Activated CD8-positive, alpha-beta memory T cell treated with anti-CD3 and anti-CD28 coated beads for 1 hour (primary cell): ENCODE measurements around the gene GPC6.

Experiments used
- DNase-seq, 2 donors: peaks; one replicate each; pipeline ENCODE4 v3.0.0-alpha.2; 2020; ENCODE audit warnings: low read depth in 1 of 2; ENCODE audit errors: extremely low read depth in 1 of 2

The GPC6 gene

DNA sequence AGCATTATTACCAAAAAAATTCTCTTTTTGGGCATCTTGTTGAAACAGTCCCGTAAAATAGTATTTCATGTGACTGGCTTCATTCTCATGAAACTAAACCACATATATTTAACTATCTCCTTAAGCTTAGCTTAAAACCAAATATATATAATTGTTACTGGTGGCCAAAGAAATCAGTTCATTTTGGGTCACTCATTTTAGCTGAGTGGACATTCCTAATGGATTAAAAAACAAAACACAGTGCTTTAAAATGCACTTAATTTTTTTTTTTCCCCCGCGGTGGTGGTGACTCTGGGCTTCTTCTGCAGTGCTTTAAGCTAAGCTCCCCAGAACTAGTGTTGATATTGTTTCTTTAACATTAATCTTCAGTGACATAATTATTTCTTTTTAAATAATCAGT, 540.1 kb downstream of the GPC6 start:
- no peak for DNase-seq

DNA sequence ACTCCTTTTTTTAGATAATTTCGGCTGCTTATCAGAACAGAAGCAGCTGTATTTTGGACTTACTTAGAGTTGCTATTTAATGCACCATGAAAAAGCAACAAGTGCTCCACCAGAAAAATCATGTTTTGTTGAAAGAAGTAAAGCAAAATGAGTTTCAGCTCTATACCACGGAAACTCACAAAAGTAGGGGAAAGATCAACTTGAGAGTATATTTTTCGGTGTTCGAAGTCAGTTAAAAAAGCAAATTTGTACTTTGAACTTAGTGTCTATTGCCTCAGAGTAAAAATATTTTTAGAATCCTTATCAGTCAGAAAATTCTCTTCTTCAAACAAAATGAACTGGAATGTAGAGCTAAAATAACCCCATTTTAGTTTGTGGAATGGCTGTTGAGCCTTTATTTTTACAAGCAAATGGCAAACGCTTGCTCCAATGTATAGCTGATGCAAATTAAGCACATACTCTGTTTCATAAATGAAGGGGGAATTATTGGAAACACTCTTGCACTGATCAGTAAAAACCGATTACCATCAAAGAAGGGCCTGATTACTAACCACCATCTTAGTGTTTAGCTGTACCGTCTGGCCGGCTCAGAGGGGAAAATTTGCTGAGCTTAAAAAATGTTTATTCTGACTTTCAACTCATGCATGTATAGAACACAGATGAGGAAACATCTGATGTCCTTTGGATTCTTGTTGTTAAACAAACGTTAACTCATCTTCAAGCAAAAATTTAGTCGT, 540.7 kb downstream of the GPC6 start:
- DNase-seq = no peak

DNA sequence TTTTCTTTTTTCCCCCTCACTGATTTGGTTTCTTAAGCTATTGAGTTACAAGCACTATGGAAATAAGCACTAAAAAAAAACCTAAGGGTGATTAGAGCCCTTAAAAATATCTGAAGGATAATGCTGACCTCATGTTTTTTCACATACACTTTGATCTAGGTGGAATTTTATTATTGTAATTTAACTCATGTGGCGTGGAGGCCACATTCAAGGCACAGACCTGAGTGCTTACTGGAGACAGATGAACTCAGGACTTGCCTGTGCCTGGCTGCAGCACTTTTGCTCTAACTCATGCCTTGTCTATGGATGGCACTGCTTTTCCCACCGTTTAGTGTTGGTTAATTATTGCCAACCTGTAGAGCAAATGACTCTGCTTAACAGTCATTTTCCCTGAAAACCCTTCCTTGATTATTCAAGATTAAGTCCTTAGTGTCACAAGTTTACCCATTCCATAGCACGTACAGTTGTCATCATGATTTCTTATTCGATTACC, 541.4 kb downstream of the GPC6 start:
- no peak for DNase-seq

DNA sequence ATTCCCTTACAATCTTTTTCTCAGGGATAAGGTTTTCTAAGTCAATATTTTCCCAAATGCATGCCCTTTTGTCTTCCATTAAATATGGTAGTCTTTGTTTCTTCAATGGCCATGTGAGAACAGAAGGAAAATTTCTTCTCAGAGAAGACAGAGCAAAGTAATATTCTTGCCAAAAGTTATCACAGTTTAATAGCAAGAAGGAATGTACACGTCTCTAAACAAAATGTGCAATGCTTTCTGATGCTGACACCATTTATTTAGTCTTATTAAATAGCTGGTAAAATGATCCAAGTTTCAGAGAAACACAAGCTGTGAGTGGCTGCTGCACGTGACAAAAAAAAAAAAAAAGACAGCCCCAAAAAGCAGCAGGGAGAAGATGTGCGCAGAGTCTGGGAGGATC, 542.5 kb downstream of the GPC6 start:
- no peak for DNase-seq

DNA sequence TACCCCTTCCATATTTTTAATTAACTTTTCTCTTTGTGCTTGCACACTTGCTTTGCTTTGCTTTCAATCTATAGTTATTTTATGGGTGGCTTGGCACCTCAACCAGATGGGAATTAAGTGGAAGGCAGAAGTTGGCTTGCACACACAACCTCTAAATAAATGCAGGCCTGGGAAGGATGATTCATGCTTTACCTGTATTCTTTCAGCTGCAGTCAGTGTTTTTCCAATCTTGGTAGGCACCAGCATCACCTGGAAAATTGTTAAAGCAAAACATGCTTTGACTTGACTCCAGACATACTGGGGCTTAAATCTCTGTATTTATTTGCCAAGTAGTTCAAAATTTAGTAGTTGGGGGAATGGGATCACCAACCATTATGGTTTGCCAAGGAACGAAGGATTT, 543.0 kb downstream of the GPC6 start:
- no peak for DNase-seq

DNA sequence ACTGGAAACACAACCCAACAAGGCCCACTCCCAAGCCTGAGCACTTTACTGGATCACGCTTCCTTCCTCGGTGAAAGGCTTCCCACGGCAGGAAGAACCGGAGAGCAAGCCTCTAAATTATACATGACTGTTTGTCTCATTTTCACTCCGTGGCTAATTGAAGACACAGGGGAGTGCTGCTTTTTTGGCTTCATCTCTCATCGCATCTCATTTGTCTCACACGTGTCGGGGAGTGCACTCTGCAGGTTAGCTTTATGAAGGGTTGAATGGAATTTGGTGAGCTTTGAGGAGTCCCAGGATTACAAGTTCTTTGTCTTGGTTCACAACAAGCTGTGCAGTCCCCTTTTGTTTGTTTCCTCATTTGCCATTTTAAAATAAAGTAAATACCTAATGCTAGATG, 544.6 kb downstream of the GPC6 start:
- DNase-seq = no peak

DNA sequence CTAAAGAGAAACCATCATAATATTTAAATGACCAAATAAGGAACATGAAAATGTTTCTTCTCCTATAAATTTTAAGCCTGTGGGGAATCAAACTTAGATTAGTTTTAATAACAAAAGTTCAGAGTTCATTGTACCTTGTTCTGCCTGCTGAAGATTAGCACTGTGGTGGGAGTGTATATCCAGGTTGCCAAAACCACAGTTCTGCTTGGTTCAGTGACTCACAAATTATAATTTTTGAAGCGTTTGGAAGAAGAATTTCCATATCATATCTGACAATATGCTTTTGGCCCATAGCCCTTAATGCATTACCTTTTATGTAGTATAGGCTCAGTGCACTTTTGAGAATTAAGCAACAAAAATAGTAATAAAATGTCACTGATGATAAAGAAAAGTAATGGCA, 545.2 kb downstream of the GPC6 start:
- no peak for DNase-seq

DNA sequence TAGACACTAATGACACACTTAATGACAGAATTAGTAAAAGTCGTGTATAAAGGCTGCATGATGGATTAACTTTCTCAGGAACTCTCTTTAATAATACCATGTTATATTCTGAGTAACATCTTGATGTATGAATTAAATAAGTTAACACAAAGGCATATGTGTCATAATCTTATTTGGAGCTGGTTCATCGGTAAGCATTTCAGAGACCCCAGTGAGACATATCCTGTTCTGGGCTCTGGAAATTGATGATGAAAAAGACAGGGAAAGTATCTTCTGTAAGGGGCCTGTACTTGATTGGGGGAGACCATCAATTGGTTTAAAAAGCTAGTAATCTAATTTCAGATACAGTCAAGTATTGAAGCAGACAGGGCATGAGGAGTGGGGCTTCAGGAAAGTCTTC, 547.9 kb downstream of the GPC6 start:
- no peak for DNase-seq

DNA sequence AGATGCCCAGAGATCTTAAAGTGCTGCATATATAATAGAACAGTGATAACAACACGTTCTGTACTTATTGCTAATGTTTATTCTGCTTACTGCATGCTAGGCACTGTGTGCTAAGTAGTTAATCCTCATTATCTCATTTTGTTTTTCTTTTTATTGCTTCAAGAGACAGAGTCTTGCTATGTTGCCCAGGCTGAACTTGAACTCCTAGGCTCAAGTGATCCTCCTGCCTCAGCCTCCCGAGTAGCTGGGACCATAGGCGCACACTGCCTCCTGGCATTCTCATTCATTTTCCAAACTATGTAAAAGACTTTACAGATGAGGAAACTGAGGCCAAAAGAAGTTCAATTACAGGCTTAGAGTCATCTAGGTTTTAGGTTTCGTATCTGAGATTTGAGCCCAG, 548.4 kb downstream of the GPC6 start:
- DNase-seq = no peak

DNA sequence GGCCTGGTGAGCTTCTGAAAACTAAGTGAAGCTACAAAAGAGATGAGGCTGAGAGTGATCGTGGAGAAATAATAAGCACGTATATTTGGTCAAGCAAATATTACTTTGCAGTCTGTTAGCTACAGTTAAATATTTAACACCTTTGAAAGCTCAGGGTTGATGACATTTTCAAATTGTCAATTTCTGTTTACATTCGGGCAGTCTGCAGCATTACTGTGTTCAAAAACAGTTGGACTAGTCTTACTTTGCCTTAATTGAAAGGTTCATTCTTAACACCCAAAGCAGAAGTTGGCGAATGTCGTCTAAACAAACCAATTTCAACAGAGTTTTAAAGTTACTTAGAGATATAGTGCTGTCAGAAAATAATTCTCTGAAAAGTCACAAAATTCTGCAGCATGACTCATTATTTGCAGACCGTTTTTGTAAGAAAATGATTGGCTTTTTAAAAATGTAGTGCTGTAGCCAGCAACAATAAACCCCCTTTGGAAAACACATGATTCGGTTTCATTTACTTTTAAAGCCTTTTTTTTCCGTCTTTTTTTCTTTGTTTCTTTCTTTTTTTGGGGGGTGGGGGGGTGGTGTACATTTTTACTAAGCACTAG, 549.0 kb downstream of the GPC6 start:
- no peak for DNase-seq

DNA sequence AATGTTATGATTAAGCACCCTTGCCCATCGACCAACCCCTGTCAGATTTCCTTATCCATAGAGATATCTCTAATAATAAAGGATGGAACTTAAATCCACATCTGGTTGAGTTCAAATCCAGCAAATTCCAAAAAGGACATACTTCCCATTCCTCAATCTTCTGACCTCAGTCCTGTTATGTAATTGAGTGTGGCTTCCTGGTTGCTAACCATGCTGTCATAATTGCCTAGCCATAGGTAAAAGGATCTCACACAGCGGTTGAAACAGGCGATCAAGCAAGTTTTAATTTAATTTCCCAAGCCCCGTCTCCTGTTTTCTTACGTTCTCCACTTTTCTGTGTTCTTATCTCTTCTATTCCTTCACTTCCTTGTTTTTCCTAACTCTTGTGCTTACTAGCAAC, 550.3 kb downstream of the GPC6 start:
- no peak for DNase-seq

DNA sequence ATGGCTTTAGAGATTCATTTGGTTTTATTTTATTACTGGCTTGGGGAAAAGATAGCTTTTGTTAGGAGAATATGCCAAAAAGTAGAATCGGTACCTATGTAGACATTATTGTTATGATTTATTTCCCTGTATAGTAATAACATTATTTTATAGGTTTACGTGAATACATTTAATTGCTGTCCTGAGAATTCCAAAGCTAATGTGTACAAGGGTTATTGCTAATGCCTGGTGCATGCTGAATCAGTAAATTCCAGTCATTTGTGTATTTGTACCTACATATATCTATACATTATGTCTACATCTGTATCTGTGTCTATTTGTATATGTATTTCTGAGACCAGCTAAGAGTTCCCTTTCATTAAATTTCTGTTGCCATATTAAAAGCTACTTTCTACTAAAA, 550.9 kb downstream of the GPC6 start:
- no peak for DNase-seq

DNA sequence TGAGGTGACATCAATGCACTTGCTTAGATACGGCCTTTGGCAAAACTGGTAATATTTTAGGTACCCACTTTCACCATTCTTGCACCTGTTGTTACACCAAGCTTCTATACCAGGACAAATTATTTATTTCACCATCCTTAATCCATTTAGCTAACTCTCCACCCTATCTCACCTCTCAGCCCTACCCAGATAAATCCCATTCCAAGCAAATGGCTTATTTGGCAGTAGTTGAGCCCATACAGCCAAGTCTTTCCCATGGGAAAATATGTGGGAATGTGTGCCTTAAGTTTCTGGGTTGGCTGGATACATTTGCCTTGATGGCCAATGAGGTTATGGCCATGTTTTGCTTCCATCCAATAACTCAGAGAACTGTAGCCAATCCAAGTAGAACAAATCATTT, 551.9 kb downstream of the GPC6 start:
- DNase-seq = no peak

DNA sequence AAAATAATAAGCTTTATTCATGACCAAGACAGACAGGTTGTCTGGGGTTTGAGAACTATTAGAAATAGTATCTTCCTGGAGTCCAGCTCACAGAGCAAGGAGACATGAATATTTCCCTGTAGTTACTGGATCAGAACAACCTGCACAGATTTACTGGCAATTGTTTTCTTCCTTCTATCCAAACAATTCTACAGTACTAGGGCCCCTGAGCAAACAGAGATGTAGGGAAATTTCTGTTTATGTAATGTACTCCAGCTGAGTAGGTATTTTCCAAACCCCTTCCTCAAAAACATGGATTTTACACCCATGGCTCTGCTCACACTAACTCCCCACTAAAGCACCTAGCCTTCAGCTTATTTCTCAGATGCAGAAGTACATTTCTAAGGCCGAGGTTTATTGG, 557.6 kb downstream of the GPC6 start:
- no peak for DNase-seq

DNA sequence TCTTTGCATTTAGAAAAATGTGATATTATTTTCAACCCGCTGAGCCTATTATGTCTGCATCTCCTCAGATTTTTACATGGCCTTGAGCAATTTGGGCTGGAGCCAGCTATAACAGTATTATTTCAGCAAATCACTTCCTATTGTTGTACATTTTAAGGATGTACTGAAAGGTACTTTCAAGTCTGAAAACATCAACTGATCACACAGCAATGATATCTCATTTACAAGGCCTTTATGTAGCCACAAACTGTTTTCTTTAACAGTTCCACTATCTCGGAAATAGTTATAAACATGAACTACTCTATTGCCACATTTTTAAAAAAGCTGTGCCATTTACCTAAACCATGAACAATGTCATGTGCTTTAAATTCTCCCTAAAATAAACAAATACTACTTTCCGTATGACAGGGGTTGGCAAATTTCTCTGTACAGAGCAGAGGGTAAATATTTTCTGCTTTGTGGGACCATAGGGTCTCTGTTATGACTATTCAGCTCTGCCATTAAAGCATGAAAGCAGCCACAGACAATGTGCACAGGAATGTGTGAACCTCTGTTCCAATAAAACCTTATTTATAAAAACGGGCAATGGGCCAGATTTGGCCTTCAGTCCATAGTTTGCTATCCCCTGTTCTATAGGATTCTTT, 560.4 kb downstream of the GPC6 start:
- DNase-seq = no peak

DNA sequence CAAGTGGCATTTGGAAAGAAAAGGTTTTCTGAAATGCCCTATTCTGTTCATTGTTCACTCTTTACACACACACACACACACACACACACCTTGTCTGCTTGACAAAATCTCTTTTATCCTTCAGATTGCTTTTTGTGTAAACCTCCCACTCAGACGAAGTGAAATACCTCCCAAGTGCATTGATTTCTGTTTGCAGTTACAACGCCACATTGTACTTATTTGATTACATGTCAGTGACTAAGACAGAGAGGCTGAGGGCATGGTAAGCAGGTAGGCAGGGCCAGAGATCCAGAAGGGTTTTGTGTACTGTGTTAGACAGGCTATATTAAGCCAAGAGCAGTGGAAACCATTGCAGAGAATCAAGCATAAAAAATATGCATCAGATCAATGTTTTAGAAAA, 561.8 kb downstream of the GPC6 start:
- no peak for DNase-seq

DNA sequence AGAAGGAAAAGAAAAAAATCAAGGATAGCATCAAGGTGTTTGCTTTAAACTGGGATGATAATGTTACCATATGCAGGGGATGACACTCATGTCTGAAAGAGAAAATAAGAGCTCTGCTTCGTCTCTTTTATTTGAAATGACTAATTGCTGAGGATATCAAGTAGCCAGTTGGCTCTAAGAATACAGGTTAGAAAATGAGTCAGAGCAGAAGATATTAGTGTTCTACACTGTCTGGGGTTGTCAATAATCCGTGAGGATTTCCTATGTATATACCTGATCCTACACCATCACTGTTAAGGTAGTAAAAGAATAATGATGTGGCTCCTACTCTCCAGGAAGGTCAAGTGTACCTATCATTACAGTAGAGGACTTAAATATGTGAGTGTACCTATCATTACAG, 562.5 kb downstream of the GPC6 start:
- no peak for DNase-seq

DNA sequence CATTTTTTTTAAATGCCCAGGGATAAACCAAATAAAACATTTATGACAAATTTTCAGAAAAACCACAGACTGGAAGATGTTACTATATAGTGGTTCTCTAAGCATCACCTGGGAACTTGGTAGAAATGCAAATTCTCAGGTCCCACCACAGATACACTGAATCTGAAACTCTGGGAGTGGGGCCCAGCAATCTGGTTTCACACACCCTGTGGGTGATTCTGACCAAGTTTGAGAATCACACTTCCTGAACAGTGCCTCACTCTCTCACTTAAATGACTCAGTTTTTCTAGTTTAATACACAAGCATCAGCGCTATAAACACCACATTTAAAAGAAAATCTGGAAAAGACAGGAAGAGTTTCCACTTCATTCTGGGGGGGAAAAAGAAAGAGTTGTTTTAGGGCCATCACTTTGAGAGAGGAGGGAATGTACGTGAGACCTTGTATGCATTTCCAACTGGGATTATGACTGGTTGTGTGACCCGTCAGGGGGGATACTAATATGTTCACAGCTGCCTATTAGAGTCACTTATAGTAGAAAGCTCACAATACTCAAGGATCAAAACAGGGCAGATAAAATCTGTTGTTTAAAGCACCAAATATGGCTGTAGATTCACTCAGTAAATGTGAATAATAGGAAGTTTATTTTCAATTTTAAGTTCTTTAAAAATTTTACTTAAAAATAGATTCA, 567.7 kb downstream of the GPC6 start:
- no peak for DNase-seq

DNA sequence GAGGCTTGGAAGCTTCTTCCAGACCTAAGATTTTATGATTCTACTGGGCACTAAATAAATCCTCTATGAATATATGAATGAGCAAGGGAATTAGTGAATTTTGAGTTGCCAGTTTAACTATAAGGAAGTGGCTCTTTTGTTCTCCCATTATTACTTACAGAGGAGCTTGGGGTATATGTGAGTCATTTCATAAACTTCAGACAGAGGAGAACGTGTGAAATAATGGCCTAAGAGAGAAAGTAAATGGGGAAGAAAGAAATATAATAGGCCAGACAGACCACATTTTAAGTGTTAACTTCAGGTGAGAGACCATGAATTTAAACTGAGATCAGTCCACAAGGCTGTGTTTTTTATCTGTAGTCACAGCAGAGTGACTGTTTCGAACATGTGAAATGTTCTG, 570.9 kb downstream of the GPC6 start:
- DNase-seq = no peak

DNA sequence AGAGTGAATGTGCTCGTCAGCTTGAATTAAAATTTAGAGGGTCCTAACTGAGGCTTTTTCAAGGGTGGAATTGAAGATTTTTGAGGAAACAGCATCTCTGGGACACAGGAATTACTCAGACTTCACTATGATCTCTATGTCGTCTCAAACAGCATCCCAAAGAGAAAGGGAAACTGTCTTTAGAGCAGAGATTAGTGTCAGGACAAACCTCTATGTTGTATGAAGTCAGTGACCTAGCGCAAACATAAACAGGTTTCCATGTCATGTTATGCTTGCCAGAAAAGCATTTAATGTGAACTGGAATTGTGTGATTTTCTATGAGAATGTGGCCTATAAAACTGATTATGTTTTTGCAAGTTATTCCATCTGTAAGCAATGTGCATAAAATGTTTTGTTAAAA, 573.7 kb downstream of the GPC6 start:
- DNase-seq = no peak

DNA sequence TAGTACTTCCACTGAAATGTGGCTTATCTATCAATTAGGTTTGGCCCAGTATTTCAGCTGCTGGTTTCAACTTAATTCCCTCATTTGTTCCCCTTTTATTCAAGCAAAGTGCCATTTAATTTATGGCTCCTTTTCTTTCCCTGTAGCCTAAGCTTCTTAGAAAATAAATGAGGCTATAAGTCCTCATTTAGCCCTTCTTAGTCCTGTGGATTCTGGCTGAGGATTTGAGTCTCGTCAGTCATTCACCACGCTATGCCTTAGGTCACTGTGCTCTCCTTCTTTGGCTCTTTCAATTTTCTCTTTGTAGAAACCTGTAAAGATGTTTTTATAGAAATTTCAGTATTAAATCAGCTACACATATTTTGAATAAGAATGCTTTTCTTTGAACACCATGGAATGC, 579.1 kb downstream of the GPC6 start:
- DNase-seq = no peak

DNA sequence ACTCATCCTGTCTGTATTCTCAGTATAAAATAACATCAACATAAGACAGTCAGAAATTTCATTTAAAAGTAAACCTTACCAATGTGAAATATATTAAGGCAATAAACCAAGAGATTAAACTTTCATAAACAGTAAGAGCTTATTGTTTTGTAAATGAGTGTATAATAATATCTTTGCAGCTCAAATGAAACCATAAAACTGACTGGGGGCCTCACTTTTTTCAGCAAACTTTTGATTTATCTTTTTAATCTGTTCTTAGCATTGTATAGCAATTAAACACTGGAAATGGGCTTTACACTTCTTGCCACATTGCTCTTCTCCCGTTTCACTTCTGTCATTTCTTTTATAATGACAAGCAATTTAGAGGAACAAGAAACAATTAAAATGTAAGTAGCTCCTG, 580.3 kb downstream of the GPC6 start:
- no peak for DNase-seq
